Prostate gland (tissue), 2 donors: Measurements from ENCODE around the gene TMED6. TPM values are rescaled to one million over a fixed set of nuclear protein-coding genes. Genes with fewer than 3 reads are reported as not detected.

Source experiments
- DNase-seq: peaks from one replicate; pipeline ENCODE4 v3.0.0-alpha.2; 2019; ENCODE audit warnings: low spot score
- H3K27ac ChIP-seq, 2 donors: fragments of 200-600 bp; sonication (generic); 2 replicates each; pipeline ENCODE4 v1.5.1; 2017 to 2019
- H3K27me3 ChIP-seq: fragments of 200-600 bp; sonication (generic); replicated peaks from 2 replicates; pipeline ENCODE4 v1.5.1; 2019; ENCODE audit not compliant: insufficient read depth
- H3K36me3 ChIP-seq, 2 donors: fragments of 200-600 bp; sonication (generic); 1 replicate in 1 of 2; 2 replicates in 1 of 2; pipeline versions ENCODE4 v1.5.1 to v1.8.1; 2017 to 2019
- H3K4me1 ChIP-seq: fragments of 200-600 bp; sonication (generic); replicated peaks from 2 replicates; pipeline ENCODE4 v1.5.1; 2019
- H3K4me3 ChIP-seq, 2 donors: fragments of 200-600 bp; sonication (generic); 2 replicates each; pipeline ENCODE4 v1.5.1; 2017 to 2019
- H3K9me3 ChIP-seq: fragments of 200-600 bp; sonication (generic); 2 replicates; pipeline ENCODE4 v1.5.1; 2017
- POLR2A ChIP-seq: fragments of 450-650 bp; IDR thresholded peaks from one replicate; pipeline ENCODE4 v1.6.1; 2016; ENCODE audit warnings: antibody characterized with exemption, mild to moderate bottlenecking
- POLR2AphosphoS5 ChIP-seq: sonication (generic); formaldehyde crosslinking; IDR thresholded peaks from one replicate; pipeline ENCODE4 v1.6.1; 2017; ENCODE audit warnings: antibody characterized with exemption
- WGBS: methylation state at CpG from one replicate; pipeline ENCODE4 v1.1.5; 2018; 5-methylcytosine and 5-hydroxymethylcytosine counted together
- intact Hi-C: fragments of 100-400 bp; cut with DNase I; formaldehyde crosslinking; loops from one replicate; pipeline ENCODE4 v1.14.2; 2022
- total RNA-seq, 2 donors: library from RNA; depleted of rRNA; stranded (reverse); fragments of >200 nt; gene quantifications; one replicate each; pipeline ENCODE4 v1.1.0, GENCODE V29; 2016
- TF ChIP-seq, protein P1 (sequence below), 4 experiments: fragments of 200-600 bp in 2 of 4; fragments of 450-650 bp in 2 of 4; sonication (generic) in 2 of 4; IDR thresholded peaks; 1 replicate in 3 of 4; 2 replicates in 1 of 4; pipeline ENCODE4 v1.5.1; 2016 to 2019; ENCODE audit warnings: antibody characterized with exemption in 4 of 4, mild to moderate bottlenecking in 2 of 4, moderate library complexity in 2 of 4

Gene TMED6
- total RNA-seq, 2 donors from 2014 or later, result 1.1 TPM; not detected in 1

DNA sequence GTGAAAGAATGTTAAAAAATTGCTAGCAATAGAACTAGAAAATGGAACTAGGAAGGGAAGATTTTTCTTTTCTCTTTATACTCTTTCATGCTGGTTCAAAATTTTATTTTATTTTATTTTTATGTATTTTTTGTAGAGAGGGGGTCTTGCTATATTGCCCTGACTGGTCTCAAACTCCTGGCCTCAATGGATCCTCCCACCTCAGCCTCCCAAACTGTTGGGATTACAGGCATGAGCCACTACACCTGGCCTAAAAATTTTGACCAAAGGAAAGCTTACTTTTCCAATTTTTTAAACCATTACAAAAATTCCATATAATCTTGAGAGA is 44.2 kb upstream of the TMED6 start:
- no peak overlapping the region for H3K4me3 ChIP-seq
- no peaks in the 10 kb centered on the region for H3K27me3 ChIP-seq
- DNase-seq, result no peak
- H3K4me1 ChIP-seq, result peaks cover 6% of the 10 kb centered on the region
- H3K9me3 ChIP-seq, result no peaks in the 10 kb centered on the region
- intact Hi-C loops, result loop anchor here (2.0 to 5.0 kb wide), 4 partner anchors 86 to 359 kb away; partner anchors contain the start of genes NFAT5 and NOB1
- peak overlapping the region; percentile 80 to 87 for H3K27ac ChIP-seq
- H3K36me3 ChIP-seq, result no peaks in the 10 kb centered on the region
- no peak for TF ChIP-seq POLR2A
- TF ChIP-seq, protein P1, sequence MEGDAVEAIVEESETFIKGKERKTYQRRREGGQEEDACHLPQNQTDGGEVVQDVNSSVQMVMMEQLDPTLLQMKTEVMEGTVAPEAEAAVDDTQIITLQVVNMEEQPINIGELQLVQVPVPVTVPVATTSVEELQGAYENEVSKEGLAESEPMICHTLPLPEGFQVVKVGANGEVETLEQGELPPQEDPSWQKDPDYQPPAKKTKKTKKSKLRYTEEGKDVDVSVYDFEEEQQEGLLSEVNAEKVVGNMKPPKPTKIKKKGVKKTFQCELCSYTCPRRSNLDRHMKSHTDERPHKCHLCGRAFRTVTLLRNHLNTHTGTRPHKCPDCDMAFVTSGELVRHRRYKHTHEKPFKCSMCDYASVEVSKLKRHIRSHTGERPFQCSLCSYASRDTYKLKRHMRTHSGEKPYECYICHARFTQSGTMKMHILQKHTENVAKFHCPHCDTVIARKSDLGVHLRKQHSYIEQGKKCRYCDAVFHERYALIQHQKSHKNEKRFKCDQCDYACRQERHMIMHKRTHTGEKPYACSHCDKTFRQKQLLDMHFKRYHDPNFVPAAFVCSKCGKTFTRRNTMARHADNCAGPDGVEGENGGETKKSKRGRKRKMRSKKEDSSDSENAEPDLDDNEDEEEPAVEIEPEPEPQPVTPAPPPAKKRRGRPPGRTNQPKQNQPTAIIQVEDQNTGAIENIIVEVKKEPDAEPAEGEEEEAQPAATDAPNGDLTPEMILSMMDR (IDR thresholded peaks at IDR 0.05), result no peak
- no peak for TF ChIP-seq POLR2AphosphoS5

DNA sequence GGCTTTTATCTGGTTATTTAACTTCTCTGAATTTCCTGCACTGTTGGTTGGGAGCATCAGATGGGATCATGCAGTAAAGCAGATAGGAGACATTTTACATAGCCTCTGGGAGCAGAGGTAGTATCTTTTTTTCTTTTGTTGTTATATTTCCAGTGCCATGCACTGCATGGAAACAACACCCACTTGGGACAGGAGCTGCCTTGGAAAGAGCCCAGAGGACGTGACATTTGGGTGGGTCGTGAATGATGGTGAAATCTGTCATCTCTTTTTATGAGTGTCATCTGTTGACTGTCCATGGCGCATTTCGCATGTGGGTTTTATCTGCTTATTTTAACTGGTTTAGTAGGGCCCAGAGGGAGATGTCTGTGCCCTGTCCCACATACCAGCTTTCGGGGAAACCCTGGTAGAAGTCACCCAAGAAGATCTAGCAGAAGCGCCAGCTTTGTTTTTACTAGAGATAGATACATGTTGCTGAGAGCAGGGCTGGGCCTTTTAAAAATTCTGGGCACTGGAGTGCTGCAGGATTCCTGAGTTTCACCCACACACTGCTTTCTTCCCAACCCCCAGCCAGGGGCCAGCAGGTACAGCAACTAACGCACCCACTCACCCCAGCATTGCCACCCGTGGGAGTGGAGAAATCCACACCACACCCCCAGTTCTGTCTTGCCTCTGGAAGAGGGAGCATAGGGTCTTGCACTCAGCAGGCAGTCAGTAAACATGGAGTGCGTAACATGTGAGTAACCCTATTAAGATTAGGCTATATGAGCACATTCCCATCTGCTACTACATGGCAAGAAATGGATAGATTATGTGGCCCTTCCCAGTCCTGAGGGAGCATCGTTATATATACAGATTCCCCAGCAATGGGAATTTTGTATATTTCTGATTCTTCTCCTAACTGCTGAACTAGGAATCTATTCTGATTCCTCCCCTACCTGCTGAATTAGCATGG is 42.6 kb upstream of the TMED6 start:
- no peak for DNase-seq
- TF ChIP-seq, protein P1 (IDR thresholded peaks at IDR 0.05), result no peak
- TF ChIP-seq POLR2AphosphoS5 (no peak), POLR2A (no peak)
- no peaks in the 10 kb centered on the region for H3K36me3 ChIP-seq
- 75% methylated on average over 10 of the region's 10 CpGs for WGBS
- H3K4me3 ChIP-seq, result no peak overlapping the region
- no peaks in the 10 kb centered on the region for H3K27me3 ChIP-seq
- no peaks in the 10 kb centered on the region for H3K9me3 ChIP-seq
- intact Hi-C loops, result no loop called here
- no peak overlapping the region for H3K27ac ChIP-seq
- H3K4me1 ChIP-seq, result peaks cover 6% of the 10 kb centered on the region

DNA sequence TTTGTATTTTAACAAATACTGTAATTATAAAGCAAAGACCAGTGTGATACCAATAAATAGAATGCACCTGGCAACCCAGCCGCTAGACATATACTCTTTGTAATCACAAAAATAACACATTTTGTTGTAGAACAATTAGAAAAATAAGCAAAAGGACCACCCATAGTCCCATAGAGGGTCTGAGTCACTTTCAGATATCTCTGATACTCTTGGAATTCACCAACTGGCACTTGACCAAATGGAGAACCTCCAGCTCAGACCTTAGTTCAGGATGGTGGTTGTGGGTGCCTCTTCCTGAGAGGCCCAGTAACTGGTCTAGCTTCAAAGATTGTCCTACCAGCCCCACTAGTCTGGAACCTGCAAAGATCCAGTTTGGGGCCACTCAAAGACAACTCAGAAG is 35.0 kb upstream of the TMED6 start:
- H3K27ac ChIP-seq, result peak overlapping the region; percentile 81 to 89
- no peak for TF ChIP-seq POLR2AphosphoS5
- DNase-seq, result no peak
- H3K9me3 ChIP-seq, result no peaks in the 10 kb centered on the region
- H3K36me3 ChIP-seq, result no peaks in the 10 kb centered on the region
- H3K27me3 ChIP-seq, result no peaks in the 10 kb centered on the region
- no peaks in the 10 kb centered on the region for H3K4me1 ChIP-seq
- no peak overlapping the region for H3K4me3 ChIP-seq
- whole genome bisulfite sequencing, result 71% methylated on average over 1 of the region's 1 CpG
- intact Hi-C loops, result no loop called here

DNA sequence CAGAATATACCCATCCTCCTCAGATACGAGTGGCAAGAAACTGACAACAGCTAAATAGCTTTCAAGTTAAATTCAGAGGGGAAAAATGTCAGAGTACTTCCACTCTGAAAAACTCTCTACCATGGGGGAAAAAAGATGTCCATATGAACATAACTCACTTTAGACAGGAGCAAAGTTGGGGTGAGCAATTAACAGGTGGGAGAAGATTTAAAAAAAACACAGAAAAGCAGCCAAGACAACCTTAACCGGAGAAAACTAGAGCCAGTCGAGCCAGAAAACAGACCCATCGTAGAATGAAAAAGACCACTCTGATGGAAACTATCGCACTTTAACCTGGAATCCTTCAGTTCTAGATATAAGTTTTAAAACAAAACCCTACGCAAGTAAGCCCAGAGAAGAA is 33.4 kb upstream of the TMED6 start:
- intact Hi-C loops, result no loop called here
- 4% methylated on average over 6 of the region's 6 CpGs for WGBS
- no peaks in the 10 kb centered on the region for H3K4me1 ChIP-seq

DNA sequence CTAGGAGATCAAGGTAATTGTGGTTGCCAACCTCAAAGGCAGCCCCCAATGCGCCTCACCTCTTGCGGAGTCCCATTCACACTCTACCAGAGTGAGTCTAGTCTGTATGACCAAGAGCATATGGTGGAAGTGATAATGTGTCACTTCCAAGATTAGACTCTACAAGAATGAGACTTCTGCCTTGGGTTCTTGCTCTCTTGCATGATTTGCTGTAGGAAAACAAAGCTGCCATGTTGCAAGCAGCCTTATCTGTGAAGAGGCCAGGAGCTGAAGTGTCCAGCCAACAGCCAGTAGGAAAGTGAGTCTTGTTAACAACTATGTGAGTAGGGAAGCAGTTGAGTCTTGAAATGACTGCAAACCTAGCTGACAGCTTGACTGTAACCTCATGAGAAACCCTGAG is 30.8 kb upstream of the TMED6 start:
- no peak overlapping the region for H3K4me3 ChIP-seq
- H3K4me1 ChIP-seq, result no peaks in the 10 kb centered on the region
- no peak for DNase-seq
- no peaks in the 10 kb centered on the region for H3K9me3 ChIP-seq
- TF ChIP-seq POLR2A (no peak), POLR2AphosphoS5 (no peak)
- TF ChIP-seq, protein P1 (IDR thresholded peaks at IDR 0.05), result no peak
- 98% methylated on average over 2 of the region's 2 CpGs for WGBS
- intact Hi-C loops, result no loop called here
- no peaks in the 10 kb centered on the region for H3K36me3 ChIP-seq
- no peaks in the 10 kb centered on the region for H3K27me3 ChIP-seq
- H3K27ac ChIP-seq, result no peak overlapping the region

More for the DNA sequence above, 33.4 kb upstream of the TMED6 start:
- peak overlapping the region; percentile 81 to 89 for H3K27ac ChIP-seq
- H3K4me3 ChIP-seq, result peak overlapping the region; percentile 74 to 88
- no peaks in the 10 kb centered on the region for H3K27me3 ChIP-seq
- no peaks in the 10 kb centered on the region for H3K36me3 ChIP-seq
- TF ChIP-seq POLR2A (no peak), POLR2AphosphoS5 (no peak)
- TF ChIP-seq, protein P1 (IDR thresholded peaks at IDR 0.05), result no peak
- DNase-seq, result no peak
- no peaks in the 10 kb centered on the region for H3K9me3 ChIP-seq
